GM21515 (cell line): ENCODE data around the gene TAS2R4.
"Not testable (repeated sequence)": the region's sequence is repeated elsewhere in the genome, so short reads cannot be mapped to it uniquely, and the experiment has no call there.

Experiments used
- ATAC-seq: cut with Tn5 transposase; IDR thresholded peaks from one replicate; pipeline ENCODE4 v1.9.1; 2021; ENCODE audit not compliant: unreplicated experiment

The TAS2R4 gene

DNA sequence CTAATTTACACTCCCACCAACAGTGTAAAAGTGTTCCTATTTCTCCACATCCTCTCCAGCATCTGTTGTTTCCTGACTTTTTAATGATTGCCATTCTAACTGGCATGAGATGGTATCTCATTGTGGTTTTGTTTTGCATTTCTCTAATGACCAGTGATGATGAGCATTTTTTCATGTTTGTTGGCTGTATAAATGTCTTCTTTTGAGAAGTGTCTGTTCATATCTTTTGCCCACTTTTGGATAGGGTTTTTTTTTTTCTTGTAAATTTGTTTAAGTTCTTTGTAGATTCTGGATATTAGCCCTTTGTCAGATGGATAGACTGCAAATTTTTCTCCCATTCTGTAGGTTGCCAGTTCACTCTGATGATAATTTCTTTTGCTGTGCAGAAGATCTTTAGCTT, 46.0 kb downstream of the TAS2R4 start:
- not testable (repeated sequence) for ATAC-seq
